HCT116 (cell line): ENCODE data around the gene SCN7A. TPM values are rescaled to one million over a fixed set of nuclear protein-coding genes. Genes with fewer than 3 reads are reported as not detected.
A peak's percentile ranks its signal among the peaks of the same experiment; 100 is the strongest.

Source experiments
- ATAC-seq: fragments of 200-7000 bp; cut with Tn5 transposase; 2 replicates; pipeline ENCODE4 v1.9.1; 2020; ENCODE audit warnings: mild to moderate bottlenecking, moderate library complexity
- BruUV-seq: library from RNA; stranded (reverse); fragments of 400-500 nt; replicated peaks from 2 replicates; lab custom pipeline; 2021; lab: Mats Ljungman, UMichigan
- CTCF ChIA-PET: fragments of 300-600 bp; sonication (Branson Sonifier 250); formaldehyde crosslinking; loops from one replicate; lab custom pipeline; 2021; ENCODE audit warnings: antibody characterized with exemption; lab: Charles Lee
- POLR2A ChIA-PET: fragments of 300-600, 350-600 bp; sonication (Branson Sonifier 250); formaldehyde crosslinking; loops from one replicate; lab custom pipeline; 2021; ENCODE audit warnings: antibody characterized with exemption; lab: Charles Lee
- RAD21 ChIA-PET, 2 experiments: fragments of 300-600 bp; sonication (Branson Sonifier 250); formaldehyde crosslinking; loops; one replicate each; lab custom pipeline; 2023; ENCODE audit warnings: low total read pairs in 2 of 2; ENCODE audit not compliant: uncharacterized antibody in 2 of 2, unreplicated experiment in 2 of 2, low non-redundant PET in 1 of 2; lab: Charles Lee
- DNase-seq: peaks from one replicate; pipeline ENCODE4 v3.0.0-alpha.2; 2010; ENCODE audit warnings: low read depth, low spot score
- H2AFZ ChIP-seq: fragments of 200-600 bp; shearing (Covaris generic), sonication (generic); 2 replicates; pipeline ENCODE4 v1.6.1; 2017; ENCODE audit warnings: low read depth, mixed run types, mixed read lengths, antibody characterized with exemption, low read length; ENCODE audit not compliant: poor library complexity, severe bottlenecking
- H3K27ac ChIP-seq: 2 replicates; pipeline ENCODE4 v1.5.1; 2012; ENCODE audit warnings: low read depth, low read length
- H3K27me3 ChIP-seq: fragments of 200-600 bp; sonication (generic); 2 replicates; pipeline ENCODE4 v1.6.1; 2016; ENCODE audit warnings: mixed run types, low read length, mixed read lengths; ENCODE audit not compliant: insufficient read depth
- H3K36me3 ChIP-seq, 2 experiments: fragments of 200-500 bp in 1 of 2; fragments of 200-600 bp in 1 of 2; sonication (Bioruptor generic) in 1 of 2; sonication (generic) in 1 of 2; 2 replicates each; pipeline versions ENCODE4 v1.5.1 to v1.6.1; 2014 to 2016; ENCODE audit warnings: low read length in 2 of 2, inconsistent platforms in 1 of 2, mixed read lengths in 1 of 2, mixed run types in 1 of 2; ENCODE audit not compliant: insufficient read depth in 2 of 2, control insufficient read depth in 1 of 2
- H3K4me1 ChIP-seq, 2 experiments: fragments of 200-600 bp in 1 of 2; sonication (generic) in 1 of 2; 2 replicates each; pipeline versions ENCODE4 v1.5.1 to v1.6.1; 2012 to 2017; ENCODE audit warnings: low read length in 2 of 2, inconsistent platforms in 1 of 2, mild to moderate bottlenecking in 1 of 2, mixed read lengths in 1 of 2, mixed run types in 1 of 2, moderate library complexity in 1 of 2; ENCODE audit not compliant: insufficient read depth in 2 of 2, control insufficient read depth in 1 of 2
- H3K4me2 ChIP-seq: fragments of 200-600 bp; sonication (generic); 2 replicates; pipeline ENCODE4 v1.6.1; 2017; ENCODE audit warnings: mixed run types, low read length, mixed read lengths
- H3K4me3 ChIP-seq, 2 experiments: fragments of 200-600 bp in 1 of 2; sonication (generic) in 1 of 2; replicated peaks in 1 of 2; 2 replicates each; pipeline ENCODE4 v1.5.1; 2011 to 2016; ENCODE audit warnings: low read length in 2 of 2, control low read depth in 1 of 2, low read depth in 1 of 2, mild to moderate bottlenecking in 1 of 2, mixed read lengths in 1 of 2, mixed run types in 1 of 2
- H3K79me2 ChIP-seq: fragments of 200-600 bp; sonication (generic); 2 replicates; pipeline ENCODE4 v1.6.1; 2017; ENCODE audit warnings: mild to moderate bottlenecking, mixed run types, low read length, moderate library complexity, mixed read lengths; ENCODE audit not compliant: insufficient read depth
- H3K9ac ChIP-seq: fragments of 200-600 bp; sonication (generic); 2 replicates; pipeline ENCODE4 v1.6.1; 2016; ENCODE audit warnings: low read length, mixed read lengths
- H3K9me2 ChIP-seq: fragments of 200-600 bp; sonication (generic), shearing (Covaris generic); 2 replicates; pipeline ENCODE4 v1.6.1; 2017; ENCODE audit warnings: mixed run types, mild to moderate bottlenecking, moderate library complexity; ENCODE audit not compliant: insufficient read depth
- H3K9me3 ChIP-seq, 2 experiments: fragments of 200-500 bp in 1 of 2; fragments of 200-600 bp in 1 of 2; sonication (Bioruptor generic) in 1 of 2; sonication (generic) in 1 of 2; 2 replicates each; pipeline ENCODE4 v1.6.1; 2014 to 2017; ENCODE audit warnings: low read length in 2 of 2, mixed read lengths in 2 of 2, inconsistent platforms in 1 of 2, low read depth in 1 of 2, mild to moderate bottlenecking in 1 of 2, mixed run types in 1 of 2, moderate library complexity in 1 of 2; ENCODE audit not compliant: control insufficient read depth in 1 of 2, insufficient read depth in 1 of 2
- H4K20me1 ChIP-seq: fragments of 200-600 bp; sonication (generic), shearing (Covaris generic); 2 replicates; pipeline ENCODE4 v1.6.1; 2017; ENCODE audit warnings: mixed run types, mild to moderate bottlenecking, moderate library complexity; ENCODE audit not compliant: insufficient read depth
- CBX3 ChIP-seq: IDR thresholded peaks from 2 replicates; pipeline ENCODE4 v1.6.1; 2012; ENCODE audit warnings: low read depth
- CTCF ChIP-seq, 3 experiments: fragments of 200-600 bp in 1 of 3; sonication (generic) in 1 of 3; IDR thresholded peaks in 2 of 3; conservative IDR thresholded peaks in 1 of 3; 2 replicates each; pipeline ENCODE4 v1.5.1; 2012 to 2017; ENCODE audit warnings: low read depth in 2 of 3, low read length in 2 of 3, antibody characterized with exemption in 1 of 3, borderline replicate concordance in 1 of 3, control low read depth in 1 of 3, mild to moderate bottlenecking in 1 of 3, mixed read lengths in 1 of 3, mixed run types in 1 of 3, moderate library complexity in 1 of 3; ENCODE audit not compliant: insufficient read depth in 1 of 3
- EGR1 ChIP-seq: IDR thresholded peaks from 2 replicates; pipeline ENCODE4 v1.6.1; 2012; ENCODE audit warnings: low read depth
- ELF1 ChIP-seq: IDR thresholded peaks from 2 replicates; pipeline ENCODE4 v1.6.1; 2012; ENCODE audit warnings: low read depth, borderline replicate concordance
- EZH2 ChIP-seq: fragments of 200-600 bp; sonication (generic); IDR thresholded peaks from 2 replicates; pipeline ENCODE4 v1.6.1; 2017; ENCODE audit warnings: antibody characterized with exemption, mixed run types
- EZH2phosphoT487 ChIP-seq: fragments of 200-600 bp; IDR thresholded peaks from 2 replicates; pipeline ENCODE4 v1.6.1; 2018; ENCODE audit warnings: antibody characterized with exemption, borderline replicate concordance
- JUND ChIP-seq: IDR thresholded peaks from 2 replicates; pipeline ENCODE4 v1.6.1; 2012
- MAX ChIP-seq: IDR thresholded peaks from 2 replicates; pipeline ENCODE4 v1.6.1; 2012
- POLR2A ChIP-seq: IDR thresholded peaks from 2 replicates; pipeline ENCODE4 v1.7.0; 2011; ENCODE audit warnings: borderline replicate concordance; ENCODE audit not compliant: insufficient read depth, insufficient read length; ENCODE audit errors: extremely low read depth
- RAD21 ChIP-seq: IDR thresholded peaks from 2 replicates; pipeline ENCODE4 v1.6.1; 2012; ENCODE audit warnings: low read depth, mild to moderate bottlenecking
- SIN3A ChIP-seq: IDR thresholded peaks from 2 replicates; pipeline ENCODE4 v1.6.1; 2012; ENCODE audit warnings: low read depth
- SP1 ChIP-seq: IDR thresholded peaks from 2 replicates; pipeline ENCODE4 v1.6.1; 2012; ENCODE audit warnings: low read depth
- SRF ChIP-seq: IDR thresholded peaks from 2 replicates; pipeline ENCODE4 v1.6.1; 2012; ENCODE audit warnings: low read depth
- TCF7L2 ChIP-seq: IDR thresholded peaks from 2 replicates; pipeline ENCODE4 v1.7.0; 2011; ENCODE audit warnings: borderline replicate concordance, inconsistent platforms; ENCODE audit not compliant: insufficient read depth, insufficient read length; ENCODE audit errors: extremely low read depth
- ZBTB33 ChIP-seq: IDR thresholded peaks from 2 replicates; pipeline ENCODE4 v1.6.1; 2011; ENCODE audit warnings: mild to moderate bottlenecking, low read length, moderate library complexity; ENCODE audit not compliant: insufficient replicate concordance; ENCODE audit errors: extremely low read depth
- ZFX ChIP-seq: fragments of 450-650 bp; IDR thresholded peaks from 2 replicates; pipeline ENCODE4 v1.6.1; 2017
- ZNF274 ChIP-seq: fragments of 200-500 bp; sonication (Bioruptor generic); IDR thresholded peaks from 2 replicates; pipeline ENCODE4 v1.6.1; 2014; ENCODE audit warnings: mild to moderate bottlenecking, low read depth, low read length, inconsistent platforms
- intact Hi-C: fragments of 100-400 bp; cut with micrococcal nuclease; formaldehyde crosslinking; loops from 2 replicates; pipeline ENCODE4 v1.10.0; 2022
- total RNA-seq: library from RNA; stranded (reverse); gene quantifications from one replicate; pipeline ENCODE4 v1.2.1, GENCODE V29; 2021; ENCODE audit not compliant: unreplicated experiment
- TF ChIP-seq, protein P1 (sequence below): IDR thresholded peaks from 2 replicates; pipeline ENCODE4 v1.6.1; 2012
- TF ChIP-seq, protein P2 (sequence below): IDR thresholded peaks from 2 replicates; pipeline ENCODE4 v1.6.1; 2012; ENCODE audit warnings: low read depth

Gene SCN7A
- total RNA-seq, 1 experiment from 2014 or later: 0.07 TPM

DNA sequence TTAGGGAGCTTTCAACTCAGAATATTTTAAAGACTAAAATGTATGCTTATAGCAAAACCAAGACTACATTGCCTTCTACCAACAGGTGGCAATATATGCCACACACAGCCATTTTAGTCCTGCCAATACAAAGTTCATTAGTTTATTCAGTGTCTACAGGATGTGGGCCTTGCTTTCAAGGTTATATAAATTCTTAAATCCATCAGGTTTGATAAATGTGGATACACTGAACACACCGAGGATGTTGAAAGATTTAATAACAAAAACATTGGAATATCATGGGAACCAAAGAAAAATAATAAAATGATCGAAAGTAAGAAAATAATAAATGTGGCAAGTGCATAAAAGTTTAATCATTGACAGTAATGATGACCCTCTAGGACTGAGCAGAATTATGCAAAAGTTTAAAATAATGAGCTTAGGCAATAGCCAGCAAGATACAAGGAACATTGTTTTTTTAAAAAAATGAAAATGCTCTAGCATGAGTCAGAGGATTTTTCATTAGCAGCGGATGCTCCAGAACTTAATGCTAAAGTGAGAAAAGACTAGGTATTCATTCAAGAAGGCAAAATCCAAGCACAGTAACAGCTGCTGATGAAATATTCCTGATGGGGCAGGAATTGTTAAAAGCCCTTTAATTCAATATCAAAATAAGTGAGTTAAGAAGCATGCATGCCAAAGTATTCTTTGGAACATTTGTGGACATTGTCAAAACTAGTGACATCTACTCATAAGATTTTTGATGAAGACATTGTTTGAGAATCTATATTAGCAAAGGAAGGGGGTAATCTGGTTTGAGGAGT lies 132.5 kb downstream of the SCN7A start:
- intact Hi-C loops: loop anchor here (1.0 to 5.0 kb wide), 2 partner anchors 58 to 156 kb away; no protein-coding TSS in a partner anchor
- Histone ChIP-seq H3K9me3 (no peaks in the 10 kb centered on the region), H3K9me2 (no peaks in the 10 kb centered on the region), H3K9ac (no peak overlapping the region), H2AFZ (no peak overlapping the region), H3K4me3 (no peak overlapping the region), H3K36me3 (no peaks in the 10 kb centered on the region), H3K4me1 (no peaks in the 10 kb centered on the region), H3K27ac (no peak overlapping the region), H3K79me2 (no peaks in the 10 kb centered on the region), H3K4me2 (no peak overlapping the region), H4K20me1 (no peaks in the 10 kb centered on the region), H3K27me3 (peaks cover 13% of the 10 kb centered on the region; the same call in 1 of the 2 replicates)
- ChIA-PET CTCF (interaction anchor here (0.5 to 1.7 kb wide), 10 partner anchors 13 to 115 kb away, joined by 3 to 13 read pairs (median 4); no protein-coding TSS in a partner anchor), POLR2A (no interaction called here), RAD21 (interaction anchor here (0.9 to 1.0 kb wide), 2 partner anchors 58 kb away, joined by 3 to 4 read pairs; no protein-coding TSS in a partner anchor)
- peak; percentile 75 for ATAC-seq
- DNase-seq: peak; percentile 26
- BruUV-seq: no TSS peak
- TF ChIP-seq CBX3 (no peak), EZH2 (no peak), SRF (no peak), ELF1 (no peak), RAD21 (peak; percentile 53), EGR1 (no peak), ZNF274 (no peak), CTCF (IDR thresholded peaks at IDR 0.05 in 2 of 3, conservative IDR thresholded peaks at IDR 0.05 in 1 of 3; ENCODE audit: borderline replicate concordance in 1 of 3, insufficient read depth in 1 of 3, low read depth in 2 of 3, low read length in 2 of 3) (peak; percentile 46 to 63 (median 62)), SIN3A (no peak), EZH2phosphoT487 (no peak), MAX (no peak), POLR2A (no peak), JUND (no peak), ZBTB33 (no peak), TCF7L2 (no peak), SP1 (no peak), ZFX (no peak)
- TF ChIP-seq, protein P1, sequence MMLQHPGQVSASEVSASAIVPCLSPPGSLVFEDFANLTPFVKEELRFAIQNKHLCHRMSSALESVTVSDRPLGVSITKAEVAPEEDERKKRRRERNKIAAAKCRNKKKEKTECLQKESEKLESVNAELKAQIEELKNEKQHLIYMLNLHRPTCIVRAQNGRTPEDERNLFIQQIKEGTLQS: no peak
- TF ChIP-seq, protein P2, sequence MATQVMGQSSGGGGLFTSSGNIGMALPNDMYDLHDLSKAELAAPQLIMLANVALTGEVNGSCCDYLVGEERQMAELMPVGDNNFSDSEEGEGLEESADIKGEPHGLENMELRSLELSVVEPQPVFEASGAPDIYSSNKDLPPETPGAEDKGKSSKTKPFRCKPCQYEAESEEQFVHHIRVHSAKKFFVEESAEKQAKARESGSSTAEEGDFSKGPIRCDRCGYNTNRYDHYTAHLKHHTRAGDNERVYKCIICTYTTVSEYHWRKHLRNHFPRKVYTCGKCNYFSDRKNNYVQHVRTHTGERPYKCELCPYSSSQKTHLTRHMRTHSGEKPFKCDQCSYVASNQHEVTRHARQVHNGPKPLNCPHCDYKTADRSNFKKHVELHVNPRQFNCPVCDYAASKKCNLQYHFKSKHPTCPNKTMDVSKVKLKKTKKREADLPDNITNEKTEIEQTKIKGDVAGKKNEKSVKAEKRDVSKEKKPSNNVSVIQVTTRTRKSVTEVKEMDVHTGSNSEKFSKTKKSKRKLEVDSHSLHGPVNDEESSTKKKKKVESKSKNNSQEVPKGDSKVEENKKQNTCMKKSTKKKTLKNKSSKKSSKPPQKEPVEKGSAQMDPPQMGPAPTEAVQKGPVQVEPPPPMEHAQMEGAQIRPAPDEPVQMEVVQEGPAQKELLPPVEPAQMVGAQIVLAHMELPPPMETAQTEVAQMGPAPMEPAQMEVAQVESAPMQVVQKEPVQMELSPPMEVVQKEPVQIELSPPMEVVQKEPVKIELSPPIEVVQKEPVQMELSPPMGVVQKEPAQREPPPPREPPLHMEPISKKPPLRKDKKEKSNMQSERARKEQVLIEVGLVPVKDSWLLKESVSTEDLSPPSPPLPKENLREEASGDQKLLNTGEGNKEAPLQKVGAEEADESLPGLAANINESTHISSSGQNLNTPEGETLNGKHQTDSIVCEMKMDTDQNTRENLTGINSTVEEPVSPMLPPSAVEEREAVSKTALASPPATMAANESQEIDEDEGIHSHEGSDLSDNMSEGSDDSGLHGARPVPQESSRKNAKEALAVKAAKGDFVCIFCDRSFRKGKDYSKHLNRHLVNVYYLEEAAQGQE: no peak
